GM12874 (cell line): ENCODE results near the gene RGS8.

Experiments
- CTCF ChIP-seq: IDR thresholded peaks from 2 replicates; pipeline ENCODE4 v1.5.1; 2011; ENCODE audit warnings: low read depth, mild to moderate bottlenecking, control low read depth, low read length, moderate library complexity; ENCODE audit not compliant: insufficient read depth

The RGS8 gene

GRCh38 chr1:182684116-182684828 is at the start of gene RGS8:
Gene RGS8 (minus strand): TSS chr1:182684587. CDS start chr1:182669649, 14,938 bp downstream.
- TF ChIP-seq CTCF = no peak

GRCh38 chr1:182731852-182732575 is 47.6 kb upstream of the RGS8 start:
- TF ChIP-seq CTCF = no peak

GRCh38 chr1:182726912-182727311 is 42.5 kb upstream of the RGS8 start:
- no peak for TF ChIP-seq CTCF

GRCh38 chr1:182725259-182726255 is 41.2 kb upstream of the RGS8 start:
- TF ChIP-seq CTCF = no peak

- no peak for TF ChIP-seq CTCF
These were observed 39.8 kb upstream of the RGS8 start for GRCh38 chr1:182724215-182724614.

- TF ChIP-seq CTCF = no peak
These were observed 38.8 kb upstream of the RGS8 start for GRCh38 chr1:182723200-182723599.

GRCh38 chr1:182721525-182721924 is 37.1 kb upstream of the RGS8 start:
- TF ChIP-seq CTCF = no peak
